SK-N-SH (cell line): ENCODE measurements around the gene ARHGEF28. TPM values are rescaled to one million over a fixed set of nuclear protein-coding genes. Genes with fewer than 3 reads are reported as not detected.

Experiments used
- CTCF ChIA-PET: fragments of 300-600, 350-600 bp; formaldehyde crosslinking; extraction: SDS; loops from one replicate; lab custom pipeline; 2021; lab: Yijun Ruan, JAX
- POLR2A ChIA-PET: fragments of 350-600 bp; sonication (Branson Sonifier 250); formaldehyde crosslinking; extraction: SDS; loops from one replicate; lab custom pipeline; 2020; ENCODE audit warnings: antibody characterized with exemption, inconsistent platforms; lab: Yijun Ruan, JAX
- DNase-seq: peaks from one replicate; pipeline ENCODE4 v3.0.0; 2012
- H2AFZ ChIP-seq: fragments of 200-600 bp; sonication (generic); 2 replicates; pipeline ENCODE4 v1.8.1; 2016; ENCODE audit warnings: antibody characterized with exemption, mild to moderate bottlenecking, low read depth
- H3F3A ChIP-seq: fragments of 200-600 bp; sonication (generic); replicated peaks from 2 replicates; pipeline ENCODE3; 2016; ENCODE audit warnings: antibody characterized with exemption, mild to moderate bottlenecking; ENCODE audit not compliant: insufficient read depth
- H3K27ac ChIP-seq, 2 experiments: fragments of 200-500 bp in 1 of 2; fragments of 200-600 bp in 1 of 2; sonication (Bioruptor generic) in 1 of 2; sonication (generic), shearing (Covaris generic) in 1 of 2; 2 replicates each; pipeline versions ENCODE4 v1.5.1 to v1.6.1; 2014 to 2016; ENCODE audit warnings: low read depth in 2 of 2, inconsistent platforms in 1 of 2, low read length in 1 of 2, mild to moderate bottlenecking in 1 of 2, mixed read lengths in 1 of 2
- H3K27me3 ChIP-seq: fragments of 200-600 bp; sonication (generic), shearing (Covaris generic); 2 replicates; pipeline ENCODE4 v1.6.1; 2016; ENCODE audit warnings: mixed run types; ENCODE audit not compliant: insufficient read depth
- H3K36me3 ChIP-seq, 2 experiments: fragments of 200-500 bp in 1 of 2; fragments of 200-600 bp in 1 of 2; sonication (Bioruptor generic) in 1 of 2; sonication (generic) in 1 of 2; replicated peaks in 1 of 2; 2 replicates each; pipeline versions ENCODE3 to v1.5.1; 2014 to 2016; ENCODE audit warnings: low read length in 1 of 2, mild to moderate bottlenecking in 1 of 2; ENCODE audit not compliant: insufficient read depth in 2 of 2, control insufficient read depth in 1 of 2
- H3K4me1 ChIP-seq, 2 experiments: fragments of 200-500 bp in 1 of 2; fragments of 200-600 bp in 1 of 2; sonication (Bioruptor generic) in 1 of 2; sonication (generic), shearing (Covaris generic) in 1 of 2; 2 replicates each; pipeline versions ENCODE4 v1.5.1 to v1.6.1; 2014 to 2016; ENCODE audit warnings: low read depth in 1 of 2, low read length in 1 of 2, mixed run types in 1 of 2; ENCODE audit not compliant: insufficient read depth in 2 of 2, control insufficient read depth in 1 of 2
- H3K4me2 ChIP-seq: fragments of 200-600 bp; sonication (generic), shearing (Covaris generic); 2 replicates; pipeline ENCODE4 v1.6.1; 2017; ENCODE audit warnings: mixed run types
- H3K4me3 ChIP-seq, 2 experiments: fragments of 200-500 bp in 1 of 2; fragments of 200-600 bp in 1 of 2; sonication (Bioruptor generic) in 1 of 2; sonication (generic), shearing (Covaris generic) in 1 of 2; 2 replicates each; pipeline versions ENCODE4 v1.5.1 to v1.8.1; 2014 to 2016; ENCODE audit warnings: low read depth in 2 of 2, inconsistent platforms in 1 of 2, low read length in 1 of 2, mild to moderate bottlenecking in 1 of 2, mixed read lengths in 1 of 2, moderate library complexity in 1 of 2
- H3K79me2 ChIP-seq: fragments of 200-600 bp; sonication (generic); 2 replicates; pipeline ENCODE4 v1.8.1; 2017; ENCODE audit warnings: mild to moderate bottlenecking; ENCODE audit not compliant: insufficient read depth
- H3K9ac ChIP-seq: fragments of 200-600 bp; sonication (generic); 2 replicates; pipeline ENCODE4 v1.6.1; 2017; ENCODE audit warnings: mixed run types
- H3K9me2 ChIP-seq: fragments of 200-600 bp; sonication (generic); 2 replicates; pipeline ENCODE4 v1.6.1; 2017; ENCODE audit warnings: mixed run types
- H3K9me3 ChIP-seq: fragments of 200-600 bp; sonication (generic); 2 replicates; pipeline ENCODE4 v1.6.1; 2017; ENCODE audit warnings: mixed run types, mild to moderate bottlenecking, moderate library complexity
- H4K20me1 ChIP-seq: fragments of 200-600 bp; sonication (generic); 2 replicates; pipeline ENCODE4 v1.6.1; 2017; ENCODE audit warnings: mild to moderate bottlenecking, mixed run types; ENCODE audit not compliant: insufficient read depth
- CTCF ChIP-seq: fragments of 200-600 bp; sonication (generic); IDR thresholded peaks from 2 replicates; pipeline ENCODE4 v1.6.1; 2017; ENCODE audit warnings: antibody characterized with exemption, mild to moderate bottlenecking, moderate library complexity
- EP300 ChIP-seq, 2 experiments: IDR thresholded peaks; 2 replicates each; pipeline versions ENCODE4 v1.4.0 to v1.6.1; 2012; ENCODE audit warnings: borderline replicate concordance in 1 of 2, low read depth in 1 of 2, low read length in 1 of 2
- EZH2phosphoT487 ChIP-seq: fragments of 200-600 bp; sonication (generic); IDR thresholded peaks from 2 replicates; pipeline ENCODE4 v1.6.1; 2017; ENCODE audit warnings: low read depth, mixed run types, mild to moderate bottlenecking, antibody characterized with exemption, moderate library complexity, borderline replicate concordance
- FOSL2 ChIP-seq: IDR thresholded peaks from 2 replicates; pipeline ENCODE4 v1.4.0; 2012; ENCODE audit warnings: low read depth, mild to moderate bottlenecking, moderate library complexity, borderline replicate concordance
- GATA2 ChIP-seq: sonication (generic); formaldehyde crosslinking; IDR thresholded peaks from 2 replicates; pipeline ENCODE4 v1.5.0; 2020; ENCODE audit warnings: mild to moderate bottlenecking, missing genetic modification reagents
- MAX ChIP-seq: IDR thresholded peaks from 2 replicates; pipeline ENCODE4 v1.4.0; 2012; ENCODE audit warnings: low read depth
- MEF2A ChIP-seq: IDR thresholded peaks from 2 replicates; pipeline ENCODE4 v1.4.0; 2012; ENCODE audit warnings: low read depth, borderline replicate concordance
- MXI1 ChIP-seq: IDR thresholded peaks from 2 replicates; pipeline ENCODE4 v1.6.1; 2012; ENCODE audit warnings: mild to moderate bottlenecking, low read depth, low read length, improper control_type of control experiment
- PBX3 ChIP-seq: IDR thresholded peaks from 2 replicates; pipeline ENCODE4; 2012
- RAD21 ChIP-seq: IDR thresholded peaks from 2 replicates; pipeline ENCODE4 v1.6.1; 2012; ENCODE audit warnings: mild to moderate bottlenecking, low read length
- RCOR1 ChIP-seq: fragments of 150-350 bp; IDR thresholded peaks from 2 replicates; pipeline ENCODE4 v1.6.1; 2017; ENCODE audit warnings: antibody characterized with exemption, low read length
- RFX5 ChIP-seq: IDR thresholded peaks from 2 replicates; pipeline ENCODE4 v1.6.1; 2012; ENCODE audit warnings: mild to moderate bottlenecking, improper control_type of control experiment, low read length
- SIN3A ChIP-seq: IDR thresholded peaks from 2 replicates; pipeline ENCODE4 v1.6.1; 2012; ENCODE audit warnings: low read depth, mild to moderate bottlenecking, low read length, moderate library complexity, borderline replicate concordance
- SMC3 ChIP-seq: IDR thresholded peaks from 2 replicates; pipeline ENCODE4 v1.6.1; 2012; ENCODE audit warnings: low read depth, low read length, improper control_type of control experiment
- YY1 ChIP-seq: IDR thresholded peaks from 2 replicates; pipeline ENCODE4 v1.4.0; 2012; ENCODE audit warnings: low read depth, mild to moderate bottlenecking
- WGBS: methylation state at CpG from one replicate; pipeline ENCODE4 v1.1.6; 2017; ENCODE audit warnings: low lambda C conversion rate; 5-methylcytosine and 5-hydroxymethylcytosine counted together
- polyA plus RNA-seq, 3 experiments: library from polyadenylated mRNA; depleted of rRNA; stranded (reverse); fragments of >200 nt; gene quantifications; 2 replicates each; pipeline ENCODE4 v1.2.3, GENCODE V29; 2012
- TF ChIP-seq, protein P1 (sequence below): fragments of 150-350 bp; IDR thresholded peaks from 2 replicates; pipeline ENCODE4 v1.6.1; 2016; ENCODE audit warnings: mild to moderate bottlenecking, low read depth, low read length
- TF ChIP-seq, protein P2 (sequence below): IDR thresholded peaks from 2 replicates; pipeline ENCODE4 v1.4.0; 2012; ENCODE audit warnings: low read depth, borderline replicate concordance
- TF ChIP-seq, protein P3 (sequence below): IDR thresholded peaks from 2 replicates; pipeline ENCODE4 v1.6.1; 2012; ENCODE audit warnings: mild to moderate bottlenecking, low read depth, low read length, moderate library complexity

Gene ARHGEF28
- polyA plus RNA-seq, 1 of the 3 experiments (the other 2 are of a cell fraction) = 4.2 TPM

GRCh38 chr5:73749485-73750270, 123.7 kb downstream of the ARHGEF28 start:
- no peak for DNase-seq
- no peak overlapping the region for H3K9ac ChIP-seq
- H3K9me3 ChIP-seq = no peaks in the 10 kb centered on the region
- no peak overlapping the region for H3K4me2 ChIP-seq
- H2AFZ ChIP-seq = no peak overlapping the region
- H3K27ac ChIP-seq = no peak overlapping the region
- no peaks in the 10 kb centered on the region for H3F3A ChIP-seq
- POLR2A ChIA-PET = no interaction called here
- peaks cover 2 to 6% of the 10 kb centered on the region in 2 experiments for H3K36me3 ChIP-seq
- H3K4me1 ChIP-seq = no peaks in the 10 kb centered on the region; a peak in 1 of 4 replicates
- TF ChIP-seq, protein P1, sequence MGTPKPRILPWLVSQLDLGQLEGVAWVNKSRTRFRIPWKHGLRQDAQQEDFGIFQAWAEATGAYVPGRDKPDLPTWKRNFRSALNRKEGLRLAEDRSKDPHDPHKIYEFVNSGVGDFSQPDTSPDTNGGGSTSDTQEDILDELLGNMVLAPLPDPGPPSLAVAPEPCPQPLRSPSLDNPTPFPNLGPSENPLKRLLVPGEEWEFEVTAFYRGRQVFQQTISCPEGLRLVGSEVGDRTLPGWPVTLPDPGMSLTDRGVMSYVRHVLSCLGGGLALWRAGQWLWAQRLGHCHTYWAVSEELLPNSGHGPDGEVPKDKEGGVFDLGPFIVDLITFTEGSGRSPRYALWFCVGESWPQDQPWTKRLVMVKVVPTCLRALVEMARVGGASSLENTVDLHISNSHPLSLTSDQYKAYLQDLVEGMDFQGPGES = no peak
- TF ChIP-seq EZH2phosphoT487 (no peak), MAX (no peak), MXI1 (no peak), GATA2 (no peak), PBX3 (no peak), RAD21 (no peak), MEF2A (no peak), EP300 (IDR thresholded peaks at IDR 0.05; ENCODE audit: borderline replicate concordance in 1 of 2, low read depth in 1 of 2, low read length in 1 of 2) (no peak), SMC3 (no peak), RFX5 (no peak), FOSL2 (no peak), SIN3A (no peak), YY1 (no peak), CTCF (no peak), RCOR1 (no peak)
- TF ChIP-seq, protein P2, sequence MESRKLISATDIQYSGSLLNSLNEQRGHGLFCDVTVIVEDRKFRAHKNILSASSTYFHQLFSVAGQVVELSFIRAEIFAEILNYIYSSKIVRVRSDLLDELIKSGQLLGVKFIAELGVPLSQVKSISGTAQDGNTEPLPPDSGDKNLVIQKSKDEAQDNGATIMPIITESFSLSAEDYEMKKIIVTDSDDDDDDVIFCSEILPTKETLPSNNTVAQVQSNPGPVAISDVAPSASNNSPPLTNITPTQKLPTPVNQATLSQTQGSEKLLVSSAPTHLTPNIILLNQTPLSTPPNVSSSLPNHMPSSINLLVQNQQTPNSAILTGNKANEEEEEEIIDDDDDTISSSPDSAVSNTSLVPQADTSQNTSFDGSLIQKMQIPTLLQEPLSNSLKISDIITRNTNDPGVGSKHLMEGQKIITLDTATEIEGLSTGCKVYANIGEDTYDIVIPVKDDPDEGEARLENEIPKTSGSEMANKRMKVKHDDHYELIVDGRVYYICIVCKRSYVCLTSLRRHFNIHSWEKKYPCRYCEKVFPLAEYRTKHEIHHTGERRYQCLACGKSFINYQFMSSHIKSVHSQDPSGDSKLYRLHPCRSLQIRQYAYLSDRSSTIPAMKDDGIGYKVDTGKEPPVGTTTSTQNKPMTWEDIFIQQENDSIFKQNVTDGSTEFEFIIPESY = no peak
- TF ChIP-seq, protein P3, sequence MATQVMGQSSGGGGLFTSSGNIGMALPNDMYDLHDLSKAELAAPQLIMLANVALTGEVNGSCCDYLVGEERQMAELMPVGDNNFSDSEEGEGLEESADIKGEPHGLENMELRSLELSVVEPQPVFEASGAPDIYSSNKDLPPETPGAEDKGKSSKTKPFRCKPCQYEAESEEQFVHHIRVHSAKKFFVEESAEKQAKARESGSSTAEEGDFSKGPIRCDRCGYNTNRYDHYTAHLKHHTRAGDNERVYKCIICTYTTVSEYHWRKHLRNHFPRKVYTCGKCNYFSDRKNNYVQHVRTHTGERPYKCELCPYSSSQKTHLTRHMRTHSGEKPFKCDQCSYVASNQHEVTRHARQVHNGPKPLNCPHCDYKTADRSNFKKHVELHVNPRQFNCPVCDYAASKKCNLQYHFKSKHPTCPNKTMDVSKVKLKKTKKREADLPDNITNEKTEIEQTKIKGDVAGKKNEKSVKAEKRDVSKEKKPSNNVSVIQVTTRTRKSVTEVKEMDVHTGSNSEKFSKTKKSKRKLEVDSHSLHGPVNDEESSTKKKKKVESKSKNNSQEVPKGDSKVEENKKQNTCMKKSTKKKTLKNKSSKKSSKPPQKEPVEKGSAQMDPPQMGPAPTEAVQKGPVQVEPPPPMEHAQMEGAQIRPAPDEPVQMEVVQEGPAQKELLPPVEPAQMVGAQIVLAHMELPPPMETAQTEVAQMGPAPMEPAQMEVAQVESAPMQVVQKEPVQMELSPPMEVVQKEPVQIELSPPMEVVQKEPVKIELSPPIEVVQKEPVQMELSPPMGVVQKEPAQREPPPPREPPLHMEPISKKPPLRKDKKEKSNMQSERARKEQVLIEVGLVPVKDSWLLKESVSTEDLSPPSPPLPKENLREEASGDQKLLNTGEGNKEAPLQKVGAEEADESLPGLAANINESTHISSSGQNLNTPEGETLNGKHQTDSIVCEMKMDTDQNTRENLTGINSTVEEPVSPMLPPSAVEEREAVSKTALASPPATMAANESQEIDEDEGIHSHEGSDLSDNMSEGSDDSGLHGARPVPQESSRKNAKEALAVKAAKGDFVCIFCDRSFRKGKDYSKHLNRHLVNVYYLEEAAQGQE = no peak
- CTCF ChIA-PET = no interaction called here
- H3K79me2 ChIP-seq = peaks cover 4% of the 10 kb centered on the region; the same call in 1 of the 2 replicates
- H3K9me2 ChIP-seq = no peaks in the 10 kb centered on the region
- no peak overlapping the region for H3K4me3 ChIP-seq
- WGBS = 95% methylated on average over 11 of the region's 11 CpGs
- no peaks in the 10 kb centered on the region for H3K27me3 ChIP-seq
- no peaks in the 10 kb centered on the region for H4K20me1 ChIP-seq
